DMS53 treated with DMSO at 0.1 percent for 48 hours (cell line): ENCODE results near the gene GCNT4.
"Not testable (repeated sequence)": the region's sequence is repeated elsewhere in the genome, so short reads cannot be mapped to it uniquely, and the experiment has no call there.

Source experiments
- DNase-seq: peaks from one replicate; lab custom pipeline; 2025; ENCODE audit not compliant: unreplicated experiment; lab: John Stamatoyannopoulos, UW

GCNT4 gene

GRCh38 chr5:75052192-75053053 is at the start of gene GCNT4:
TSS of gene GCNT4 (minus strand) at chr5:75052558. CDS start at chr5:75030037, 22,521 bp downstream.
- no peak for DNase-seq

- DNase-seq = not testable (repeated sequence)
Observed at GRCh38 chr5:75095956-75096355, 43.6 kb upstream of the GCNT4 start.

- no peak for DNase-seq
Observed at GRCh38 chr5:75091597-75091996, 39.2 kb upstream of the GCNT4 start.

GRCh38 chr5:75089662-75090061 is 37.3 kb upstream of the GCNT4 start:
- DNase-seq = no peak

GRCh38 chr5:75089137-75089536 is 36.8 kb upstream of the GCNT4 start:
- DNase-seq = no peak

GRCh38 chr5:75088648-75089047 is 36.3 kb upstream of the GCNT4 start:
- no peak for DNase-seq

GRCh38 chr5:75081510-75081909 is 29.2 kb upstream of the GCNT4 start:
- DNase-seq = no peak

- DNase-seq = not testable (repeated sequence)
Observed at GRCh38 chr5:75079346-75079745, 27.0 kb upstream of the GCNT4 start.

- no peak for DNase-seq
Observed at GRCh38 chr5:75078027-75078426, 25.7 kb upstream of the GCNT4 start.

GRCh38 chr5:75072061-75072460 is 19.7 kb upstream of the GCNT4 start:
- DNase-seq = no peak

GRCh38 chr5:75071100-75071499 is 18.7 kb upstream of the GCNT4 start:
- no peak for DNase-seq

- DNase-seq = no peak
Observed at GRCh38 chr5:75067434-75067833, 15.1 kb upstream of the GCNT4 start.

- no peak for DNase-seq
Observed at GRCh38 chr5:75062925-75063531, 10.7 kb upstream of the GCNT4 start.

- no peak for DNase-seq
Observed at GRCh38 chr5:75059912-75060545, 7.7 kb upstream of the GCNT4 start.

- no peak for DNase-seq
Observed at GRCh38 chr5:75058986-75059535, 6.7 kb upstream of the GCNT4 start.

- DNase-seq = no peak
Observed at GRCh38 chr5:75057561-75057960, 5.2 kb upstream of the GCNT4 start.

GRCh38 chr5:75055727-75056144 is 3.4 kb upstream of the GCNT4 start:
- DNase-seq = no peak

GRCh38 chr5:75054134-75054930 is 2.0 kb upstream of the GCNT4 start:
- no peak for DNase-seq

- DNase-seq = peak; percentile 20
Observed at GRCh38 chr5:75053304-75054133, 1.2 kb upstream of the GCNT4 start.

- DNase-seq = no peak
Observed at GRCh38 chr5:75053054-75053303, 621 bp upstream of the GCNT4 start.
